HepG2 (cell line): Measurements from ENCODE around the gene RFC2. TPM values are rescaled to one million over a fixed set of nuclear protein-coding genes. Genes with fewer than 3 reads are reported as not detected.

Source experiments
- AGO2 ChIP-seq: fragments of 200-400 bp; formaldehyde crosslinking; optimal IDR thresholded peaks from 2 replicates; pipeline ENCODE3; 2017; ENCODE audit warnings: mild to moderate bottlenecking, low read depth, low read length, moderate library complexity
- ARNT2 ChIP-seq: sonication (generic); formaldehyde crosslinking; IDR thresholded peaks from 2 replicates; pipeline ENCODE4 v1.8.0; 2022; ENCODE audit warnings: mild to moderate bottlenecking, low read depth, missing genetic modification reagents, moderate library complexity
- ASH2L ChIP-seq: fragments of 300-600, 200-600 bp; sonication (generic); IDR thresholded peaks from 2 replicates; pipeline ENCODE4 v1.7.0; 2017; ENCODE audit warnings: low read depth, mild to moderate bottlenecking, moderate library complexity, mixed read lengths, low read length; ENCODE audit not compliant: insufficient read length
- ATAD3A ChIP-seq: sonication (generic); formaldehyde crosslinking; IDR thresholded peaks from 2 replicates; pipeline ENCODE4 v1.4.0; 2020; ENCODE audit warnings: missing genetic modification reagents
- GABPB1 ChIP-seq: IDR thresholded peaks from 2 replicates; pipeline ENCODE4 v1.6.1; 2016; ENCODE audit warnings: mild to moderate bottlenecking, missing genetic modification reagents, moderate library complexity, missing compliant biosample characterization
- MAX ChIP-seq: IDR thresholded peaks from 2 replicates; pipeline ENCODE4 v1.6.1; 2012; ENCODE audit warnings: inconsistent platforms
- PPARG ChIP-seq: conservative IDR thresholded peaks from 2 replicates; pipeline ENCODE4 v1.6.1; 2016; ENCODE audit warnings: missing biosample characterization, missing genetic modification reagents
- SRY ChIP-seq: sonication (generic); formaldehyde crosslinking; IDR thresholded peaks from 2 replicates; pipeline ENCODE4 v1.8.0; 2022; ENCODE audit warnings: mild to moderate bottlenecking, missing genetic modification reagents
- ZNF124 ChIP-seq: sonication (generic); formaldehyde crosslinking; IDR thresholded peaks from 2 replicates; pipeline ENCODE4 v1.4.0; 2020; ENCODE audit warnings: missing genetic modification reagents
- polyA plus RNA-seq, 8 experiments: library from polyadenylated mRNA; depleted of rRNA in 3 of 8; stranded (reverse) in 7 of 8; unstranded in 1 of 8; fragments of >200 nt; fragmentation: Illumina TruSeq in 4 of 8; extraction: Trizol in 4 of 8; gene quantifications; 2 replicates each; pipeline versions ENCODE4 v1.2.1 to v1.2.3, GENCODE V29; 2011 to 2016; ENCODE audit warnings: low read depth in 4 of 8, missing spikeins in 1 of 8, mixed read lengths in 1 of 8; ENCODE audit not compliant: insufficient read depth in 1 of 8
- total RNA-seq, 5 experiments: library from RNA; depleted of rRNA; stranded (reverse); fragments of >200 nt; fragmentation: Illumina TruSeq; extraction: Trizol; gene quantifications; 2 replicates each; pipeline ENCODE4 v1.2.3, GENCODE V29; 2016; ENCODE audit warnings: low read depth in 1 of 5
- TF ChIP-seq, protein P1 (sequence below): sonication (generic); formaldehyde crosslinking; IDR thresholded peaks from 2 replicates; pipeline ENCODE4 v1.4.0; 2020; ENCODE audit warnings: mild to moderate bottlenecking, missing genetic modification reagents, borderline replicate concordance
- TF ChIP-seq, protein P2 (sequence below): sonication (generic); formaldehyde crosslinking; IDR thresholded peaks from 2 replicates; pipeline ENCODE4 v1.4.0; 2020; ENCODE audit warnings: missing genetic modification reagents, borderline replicate concordance
- TF ChIP-seq, protein P3 (sequence below): sonication (generic); formaldehyde crosslinking; IDR thresholded peaks from 2 replicates; pipeline ENCODE4 v1.5.0; 2020; ENCODE audit warnings: missing genetic modification reagents

Gene RFC2
- total and polyA plus RNA-seq, 2 of the 13 experiments (the other 11 are each of a cell fraction or from before 2014, with no cell fraction given): 14.6 to 43.5 TPM

DNA sequence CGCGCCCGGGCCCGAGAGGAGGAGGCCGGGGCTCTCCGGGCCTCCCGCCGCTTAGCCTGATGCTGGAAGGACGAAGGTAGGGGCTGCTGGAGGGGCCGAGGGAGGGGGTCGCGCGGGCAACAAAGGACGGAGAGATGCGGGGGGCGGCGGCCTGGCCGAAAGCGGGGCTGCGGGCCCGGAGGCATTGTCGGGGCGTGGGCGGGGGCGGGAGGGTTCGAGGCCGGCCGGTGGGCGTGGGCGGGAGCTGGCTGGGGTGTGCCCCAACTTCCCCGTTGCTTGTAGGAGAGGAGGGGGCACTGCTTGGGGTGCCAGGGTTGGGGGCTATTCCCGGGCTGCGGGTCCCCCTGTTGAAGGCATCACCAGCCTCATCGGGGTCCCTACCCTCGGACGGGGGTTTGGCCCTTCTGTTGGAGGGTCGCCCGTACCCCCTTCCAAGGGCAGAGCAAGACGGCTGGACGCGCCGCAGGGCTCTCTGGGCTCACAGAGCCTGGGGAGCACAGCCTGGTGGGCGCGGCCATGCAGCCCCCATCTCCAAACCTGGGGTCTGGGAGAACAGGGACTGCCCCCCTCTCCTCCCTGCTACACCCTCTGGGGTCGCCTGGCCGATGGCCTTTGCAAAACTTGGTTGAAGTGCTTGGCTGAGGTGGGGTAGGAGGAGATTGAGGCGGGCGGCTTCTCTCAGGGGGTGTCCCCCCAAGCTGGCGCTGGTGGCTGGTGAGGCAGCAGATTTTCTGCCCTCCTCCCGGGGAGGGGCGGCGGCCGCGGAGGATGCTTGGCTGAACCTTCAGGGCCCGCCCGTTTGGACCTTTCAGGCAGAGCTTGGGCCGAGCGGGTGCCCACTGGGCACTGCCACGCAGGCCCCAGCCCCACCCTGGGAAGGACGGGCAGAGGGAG is 35.7 kb upstream of the RFC2 start (continued):
- TF ChIP-seq, protein P1, sequence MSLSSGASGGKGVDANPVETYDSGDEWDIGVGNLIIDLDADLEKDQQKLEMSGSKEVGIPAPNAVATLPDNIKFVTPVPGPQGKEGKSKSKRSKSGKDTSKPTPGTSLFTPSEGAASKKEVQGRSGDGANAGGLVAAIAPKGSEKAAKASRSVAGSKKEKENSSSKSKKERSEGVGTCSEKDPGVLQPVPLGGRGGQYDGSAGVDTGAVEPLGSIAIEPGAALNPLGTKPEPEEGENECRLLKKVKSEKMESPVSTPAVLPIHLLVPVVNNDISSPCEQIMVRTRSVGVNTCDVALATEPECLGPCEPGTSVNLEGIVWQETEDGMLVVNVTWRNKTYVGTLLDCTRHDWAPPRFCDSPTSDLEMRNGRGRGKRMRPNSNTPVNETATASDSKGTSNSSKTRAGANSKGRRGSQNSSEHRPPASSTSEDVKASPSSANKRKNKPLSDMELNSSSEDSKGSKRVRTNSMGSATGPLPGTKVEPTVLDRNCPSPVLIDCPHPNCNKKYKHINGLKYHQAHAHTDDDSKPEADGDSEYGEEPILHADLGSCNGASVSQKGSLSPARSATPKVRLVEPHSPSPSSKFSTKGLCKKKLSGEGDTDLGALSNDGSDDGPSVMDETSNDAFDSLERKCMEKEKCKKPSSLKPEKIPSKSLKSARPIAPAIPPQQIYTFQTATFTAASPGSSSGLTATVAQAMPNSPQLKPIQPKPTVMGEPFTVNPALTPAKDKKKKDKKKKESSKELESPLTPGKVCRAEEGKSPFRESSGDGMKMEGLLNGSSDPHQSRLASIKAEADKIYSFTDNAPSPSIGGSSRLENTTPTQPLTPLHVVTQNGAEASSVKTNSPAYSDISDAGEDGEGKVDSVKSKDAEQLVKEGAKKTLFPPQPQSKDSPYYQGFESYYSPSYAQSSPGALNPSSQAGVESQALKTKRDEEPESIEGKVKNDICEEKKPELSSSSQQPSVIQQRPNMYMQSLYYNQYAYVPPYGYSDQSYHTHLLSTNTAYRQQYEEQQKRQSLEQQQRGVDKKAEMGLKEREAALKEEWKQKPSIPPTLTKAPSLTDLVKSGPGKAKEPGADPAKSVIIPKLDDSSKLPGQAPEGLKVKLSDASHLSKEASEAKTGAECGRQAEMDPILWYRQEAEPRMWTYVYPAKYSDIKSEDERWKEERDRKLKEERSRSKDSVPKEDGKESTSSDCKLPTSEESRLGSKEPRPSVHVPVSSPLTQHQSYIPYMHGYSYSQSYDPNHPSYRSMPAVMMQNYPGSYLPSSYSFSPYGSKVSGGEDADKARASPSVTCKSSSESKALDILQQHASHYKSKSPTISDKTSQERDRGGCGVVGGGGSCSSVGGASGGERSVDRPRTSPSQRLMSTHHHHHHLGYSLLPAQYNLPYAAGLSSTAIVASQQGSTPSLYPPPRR: no peak
- no peak for TF ChIP-seq SRY
- TF ChIP-seq GABPB1 (CRISPR knock-in tag): peak; percentile 20; the same call in 1 of the 2 replicates
- peak; percentile 76 for TF ChIP-seq AGO2
- TF ChIP-seq, protein P2, sequence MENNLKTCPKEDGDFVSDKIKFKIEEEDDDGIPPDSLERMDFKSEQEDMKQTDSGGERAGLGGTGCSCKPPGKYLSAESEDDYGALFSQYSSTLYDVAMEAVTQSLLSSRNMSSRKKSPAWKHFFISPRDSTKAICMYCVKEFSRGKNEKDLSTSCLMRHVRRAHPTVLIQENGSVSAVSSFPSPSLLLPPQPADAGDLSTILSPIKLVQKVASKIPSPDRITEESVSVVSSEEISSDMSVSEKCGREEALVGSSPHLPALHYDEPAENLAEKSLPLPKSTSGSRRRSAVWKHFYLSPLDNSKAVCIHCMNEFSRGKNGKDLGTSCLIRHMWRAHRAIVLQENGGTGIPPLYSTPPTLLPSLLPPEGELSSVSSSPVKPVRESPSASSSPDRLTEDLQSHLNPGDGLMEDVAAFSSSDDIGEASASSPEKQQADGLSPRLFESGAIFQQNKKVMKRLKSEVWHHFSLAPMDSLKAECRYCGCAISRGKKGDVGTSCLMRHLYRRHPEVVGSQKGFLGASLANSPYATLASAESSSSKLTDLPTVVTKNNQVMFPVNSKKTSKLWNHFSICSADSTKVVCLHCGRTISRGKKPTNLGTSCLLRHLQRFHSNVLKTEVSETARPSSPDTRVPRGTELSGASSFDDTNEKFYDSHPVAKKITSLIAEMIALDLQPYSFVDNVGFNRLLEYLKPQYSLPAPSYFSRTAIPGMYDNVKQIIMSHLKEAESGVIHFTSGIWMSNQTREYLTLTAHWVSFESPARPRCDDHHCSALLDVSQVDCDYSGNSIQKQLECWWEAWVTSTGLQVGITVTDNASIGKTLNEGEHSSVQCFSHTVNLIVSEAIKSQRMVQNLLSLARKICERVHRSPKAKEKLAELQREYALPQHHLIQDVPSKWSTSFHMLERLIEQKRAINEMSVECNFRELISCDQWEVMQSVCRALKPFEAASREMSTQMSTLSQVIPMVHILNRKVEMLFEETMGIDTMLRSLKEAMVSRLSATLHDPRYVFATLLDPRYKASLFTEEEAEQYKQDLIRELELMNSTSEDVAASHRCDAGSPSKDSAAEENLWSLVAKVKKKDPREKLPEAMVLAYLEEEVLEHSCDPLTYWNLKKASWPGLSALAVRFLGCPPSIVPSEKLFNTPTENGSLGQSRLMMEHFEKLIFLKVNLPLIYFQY (CRISPR knock-in tag): no peak
- TF ChIP-seq PPARG (CRISPR knock-in tag): no peak
- no peak for TF ChIP-seq ASH2L
- TF ChIP-seq ZNF124: no peak
- TF ChIP-seq ARNT2: 0 out of 2 replicates have a peak, but pooled peaks have one; percentile 26
- TF ChIP-seq, protein P3, sequence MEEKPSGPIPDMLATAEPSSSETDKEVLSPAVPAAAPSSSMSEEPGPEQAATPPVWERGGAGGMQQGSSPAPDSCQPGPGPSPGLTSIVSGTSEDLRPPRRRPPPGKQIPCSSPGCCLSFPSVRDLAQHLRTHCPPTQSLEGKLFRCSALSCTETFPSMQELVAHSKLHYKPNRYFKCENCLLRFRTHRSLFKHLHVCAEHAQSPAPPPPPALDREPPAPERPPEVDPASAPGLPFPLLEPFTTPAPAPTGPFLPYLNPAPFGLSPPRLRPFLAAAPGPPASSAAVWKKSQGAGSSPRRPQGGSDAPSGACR (CRISPR knock-in tag): 0 out of 2 replicates have a peak, but pooled peaks have one; percentile 24
- no peak for TF ChIP-seq ATAD3A (CRISPR knock-in tag)
- TF ChIP-seq MAX: peak; percentile 7; the same call in 1 of the 2 replicates
